Fibroblast of skin of right quadriceps (primary cell): ENCODE results near the gene SHISA9.
"Not testable (repeated sequence)": the region's sequence is repeated elsewhere in the genome, so short reads cannot be mapped to it uniquely, and the experiment has no call there.

Source experiments
- DNase-seq: peaks from one replicate; pipeline ENCODE4 v3.0.0-alpha.2; 2013

Gene SHISA9

DNA sequence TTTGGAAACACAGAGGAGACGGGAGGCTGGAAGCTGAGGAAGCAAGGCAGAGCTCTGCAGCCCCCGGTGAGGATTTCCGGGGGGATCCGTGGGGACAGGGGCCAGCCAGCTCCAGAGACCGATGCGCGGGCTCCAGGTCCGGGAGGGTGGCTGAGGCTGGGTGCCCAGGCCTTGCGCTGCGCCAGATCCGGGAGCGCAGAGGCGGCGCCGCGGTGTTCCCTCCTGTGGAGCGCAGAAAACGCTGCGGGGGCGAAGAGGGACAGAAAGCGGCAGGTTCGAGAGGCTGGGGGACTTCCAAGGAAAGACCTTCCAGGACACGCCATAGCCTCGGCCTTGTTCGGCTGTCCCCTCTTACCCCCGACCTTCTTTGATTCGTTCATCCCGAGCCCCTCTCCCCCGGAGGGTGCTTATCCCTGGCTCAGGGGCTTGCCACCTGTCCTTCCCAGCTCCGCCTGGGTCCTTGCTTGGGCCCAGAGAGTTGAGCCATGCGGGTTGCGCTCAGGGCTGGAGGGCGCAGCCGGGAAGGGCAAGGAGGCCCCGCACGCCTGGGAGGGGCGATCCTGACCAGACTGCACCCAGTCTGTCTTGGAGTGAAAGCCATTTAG is 697 bp upstream of the SHISA9 start:
- DNase-seq = no peak

DNA sequence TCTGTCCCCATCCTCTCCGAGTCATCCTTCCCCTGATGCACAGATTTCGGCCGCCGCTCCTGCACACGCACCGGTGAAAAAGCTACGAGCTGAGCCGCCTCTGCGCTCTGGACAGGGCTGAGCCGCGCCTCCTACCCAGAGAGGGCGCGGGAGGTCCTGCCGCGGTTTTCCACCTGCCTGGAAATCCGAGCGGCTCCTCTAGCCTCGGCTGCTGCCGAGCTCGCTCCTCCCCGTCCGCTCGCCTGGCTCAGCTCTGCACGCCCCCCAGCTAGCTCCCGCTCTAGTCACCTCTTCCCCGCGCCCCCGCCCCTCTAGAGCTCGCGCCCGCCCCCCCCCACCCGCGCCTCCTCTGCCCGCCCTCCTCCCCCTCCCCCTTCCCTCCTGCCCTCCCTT is 198 bp upstream of the SHISA9 start:
- DNase-seq = no peak

GRCh38 chr16:12902511-12903372 is 1.3 kb downstream of the SHISA9 start:
- no peak for DNase-seq

GRCh38 chr16:12903407-12904328 is 2.3 kb downstream of the SHISA9 start:
- no peak for DNase-seq

- no peak for DNase-seq
Measured at GRCh38 chr16:12904329-12904671, 2.9 kb downstream of the SHISA9 start.

DNA sequence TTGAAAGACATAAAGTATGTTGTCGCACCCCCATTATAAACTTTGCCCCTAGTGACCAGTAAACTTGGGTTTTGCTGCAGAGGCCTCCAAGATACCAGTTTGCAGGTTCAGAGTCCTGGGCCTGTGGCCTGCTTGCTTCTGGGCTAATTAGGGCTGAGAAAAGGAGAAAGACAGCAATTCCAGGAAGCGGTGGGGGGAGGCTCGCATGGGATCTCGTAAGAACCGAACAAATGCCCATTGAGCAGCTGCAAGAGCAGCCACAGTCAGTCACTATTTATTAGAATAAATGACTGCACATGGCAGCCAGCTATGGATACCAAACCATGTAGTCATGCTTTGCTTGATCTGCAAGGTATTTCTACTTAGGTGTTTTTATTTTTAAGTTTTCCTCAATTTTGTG is 4.9 kb downstream of the SHISA9 start:
- DNase-seq = no peak

GRCh38 chr16:12906765-12907516 is 5.5 kb downstream of the SHISA9 start:
- DNase-seq = no peak

DNA sequence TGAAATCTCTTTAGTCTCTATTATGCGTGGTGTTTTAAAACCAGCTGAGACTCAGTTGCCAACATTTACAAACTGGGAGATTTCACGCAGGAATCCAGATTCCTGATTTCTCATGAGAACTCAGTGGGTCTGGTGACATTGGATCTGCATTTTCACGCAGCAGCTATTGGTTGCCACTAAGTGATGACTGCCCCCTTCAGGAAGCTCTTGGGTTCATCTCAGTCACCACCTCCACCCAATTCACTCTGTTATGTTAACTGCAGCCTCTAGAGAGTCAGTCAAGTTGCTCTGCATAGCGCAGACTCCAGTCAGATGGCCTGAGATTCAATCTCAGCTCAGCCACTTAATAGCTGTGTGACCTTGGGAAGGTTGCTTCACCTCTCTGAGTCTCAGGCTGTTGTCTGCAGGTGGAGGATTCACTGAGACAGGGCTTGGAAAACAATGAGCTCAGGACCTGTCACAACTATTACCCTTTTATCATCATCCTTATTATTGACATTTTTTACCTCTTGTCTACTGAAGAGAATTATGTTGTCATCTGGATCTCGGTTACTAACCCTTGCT is 6.4 kb downstream of the SHISA9 start:
- no peak for DNase-seq

- DNase-seq = no peak
Measured at GRCh38 chr16:12917246-12917645, 15.8 kb downstream of the SHISA9 start.

DNA sequence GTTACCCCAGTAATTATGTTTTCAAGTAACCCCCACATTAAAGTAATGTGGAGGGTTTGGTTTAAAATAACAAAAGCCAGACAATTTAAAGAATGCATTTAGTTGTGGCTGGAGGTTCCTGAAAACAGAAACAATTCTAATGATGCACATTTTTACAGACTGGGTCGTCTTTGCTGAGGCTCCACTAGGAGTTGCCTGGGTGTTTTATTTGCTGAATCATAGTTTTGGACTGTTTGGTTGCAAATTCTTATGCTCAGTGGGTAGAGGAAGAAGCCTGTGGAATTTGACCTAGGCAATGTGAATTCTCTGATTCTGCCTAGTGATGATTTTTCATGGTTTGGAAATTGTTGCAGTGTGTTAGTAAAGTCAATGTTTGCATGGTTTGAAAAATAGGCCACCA is 16.3 kb downstream of the SHISA9 start:
- DNase-seq = peak; percentile 30

DNA sequence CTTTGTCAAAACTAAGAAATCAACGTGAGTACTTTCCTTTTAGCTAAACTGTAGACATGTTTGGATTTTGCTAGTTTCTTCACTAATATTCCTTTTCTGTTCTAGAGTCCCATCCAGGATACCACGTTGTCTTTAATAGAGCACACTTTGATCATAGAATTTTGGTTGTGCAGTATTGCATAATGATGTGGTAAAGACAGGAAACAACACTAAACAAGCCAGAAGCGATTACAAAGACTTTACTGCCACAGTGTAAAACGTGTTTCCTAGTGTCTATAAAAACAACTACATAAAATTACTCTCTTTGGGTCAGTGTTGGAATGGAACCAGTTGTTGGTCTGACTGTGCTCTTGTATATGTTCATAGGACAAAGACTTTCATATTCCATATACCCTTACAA is 19.3 kb downstream of the SHISA9 start:
- DNase-seq = no peak

DNA sequence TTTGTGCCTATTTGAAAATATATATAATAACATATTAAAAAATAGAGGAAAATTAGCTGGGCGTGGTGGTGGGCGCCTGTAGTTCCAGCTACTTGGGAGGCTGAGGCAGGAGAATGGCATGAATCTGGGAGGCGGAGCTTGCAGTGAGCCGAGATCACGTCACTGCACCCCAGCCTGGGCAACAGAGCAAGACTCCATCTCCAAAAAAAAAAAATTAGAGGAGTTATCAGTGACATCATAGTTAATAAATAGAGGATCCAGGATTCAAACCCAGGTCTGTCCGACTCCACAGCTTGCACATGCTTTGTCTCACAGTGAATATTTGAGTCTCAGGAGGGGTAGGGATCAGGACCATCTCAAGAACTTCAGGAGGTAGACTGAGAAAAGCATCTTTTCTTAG is 22.2 kb downstream of the SHISA9 start:
- DNase-seq = not testable (repeated sequence)

GRCh38 chr16:12925026-12925800 is 23.8 kb downstream of the SHISA9 start:
- no peak for DNase-seq

GRCh38 chr16:12927591-12927990 is 26.2 kb downstream of the SHISA9 start:
- DNase-seq = no peak

GRCh38 chr16:12930881-12931280 is 29.5 kb downstream of the SHISA9 start:
- DNase-seq = no peak

DNA sequence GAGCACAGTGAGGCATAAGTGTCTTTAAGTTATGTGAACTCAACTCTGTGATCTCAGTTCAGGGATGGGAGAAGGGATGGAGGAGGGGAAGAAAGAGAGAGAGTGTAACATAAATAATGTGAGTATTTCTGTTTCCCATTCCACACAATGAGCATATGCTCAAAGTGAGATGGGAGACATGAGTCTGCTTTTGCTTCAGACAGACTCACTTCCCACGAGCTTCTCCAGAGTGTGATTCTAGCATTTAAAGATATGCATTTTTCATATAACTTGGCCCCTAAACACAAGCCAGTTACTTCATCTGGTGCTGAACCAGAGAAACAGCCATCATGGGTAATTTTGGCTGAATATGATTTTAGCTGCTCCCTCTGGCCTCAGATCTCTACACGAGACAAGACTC is 35.0 kb downstream of the SHISA9 start:
- DNase-seq = no peak

DNA sequence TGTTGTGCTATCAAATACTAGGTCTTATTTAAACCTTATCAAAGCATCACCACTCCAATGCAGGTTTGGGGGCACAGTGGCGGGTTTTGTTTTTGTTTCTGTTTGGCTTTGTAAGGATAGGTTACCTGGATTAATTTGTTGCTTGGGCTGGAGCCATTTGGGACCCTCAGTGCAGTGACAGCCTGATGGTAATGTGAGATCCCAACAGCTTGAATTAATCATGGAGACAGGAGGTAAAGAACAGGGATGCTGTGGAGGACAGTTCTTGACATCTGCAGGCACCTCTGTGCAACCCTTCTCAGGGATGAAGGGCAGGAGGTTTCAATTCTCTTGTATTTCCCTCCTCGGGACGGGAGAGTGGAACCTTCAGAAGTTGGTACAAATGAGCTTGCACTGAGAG is 40.5 kb downstream of the SHISA9 start:
- DNase-seq = no peak

- no peak for DNase-seq
Measured at GRCh38 chr16:12942861-12943260, 41.5 kb downstream of the SHISA9 start.

GRCh38 chr16:12944300-12944699 is 42.9 kb downstream of the SHISA9 start:
- DNase-seq = no peak

DNA sequence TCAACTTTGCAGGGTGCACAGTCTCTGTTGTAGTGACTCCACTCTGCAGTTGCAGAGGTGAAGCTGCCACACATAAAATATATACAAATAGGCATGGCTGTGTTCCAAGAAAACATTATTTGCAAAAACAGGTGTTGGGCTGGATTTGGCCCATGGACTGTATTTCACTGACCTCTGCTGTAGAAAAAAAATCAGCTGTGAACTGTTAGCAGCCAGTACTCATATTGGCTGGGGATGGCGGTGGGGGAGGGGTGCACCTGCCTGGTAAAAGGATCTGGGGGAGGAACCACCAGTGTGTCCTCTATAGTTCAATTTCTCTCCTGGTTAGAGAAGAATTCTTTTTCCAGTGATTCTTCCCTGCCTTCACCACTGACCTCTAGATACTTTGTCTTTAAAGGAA is 50.0 kb downstream of the SHISA9 start:
- DNase-seq = no peak

DNA sequence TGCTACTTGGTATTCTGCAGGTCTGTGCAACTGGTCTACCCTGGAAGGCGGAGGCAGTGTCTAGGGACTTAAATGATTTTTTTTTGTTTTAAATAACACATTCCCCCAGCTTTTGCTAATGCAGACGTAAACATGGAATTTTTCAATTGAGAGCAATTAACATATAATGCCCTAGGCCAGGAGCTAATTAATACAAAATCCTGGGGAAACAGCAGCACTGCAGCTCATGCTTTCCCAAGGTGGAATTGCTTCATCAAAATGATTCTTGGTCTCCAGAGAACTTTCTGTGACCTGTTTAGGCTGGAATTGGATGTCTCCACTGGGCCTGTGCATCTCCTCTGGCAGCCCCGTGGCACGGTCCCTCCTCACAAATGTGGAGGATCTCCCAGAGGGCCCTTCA is 50.6 kb downstream of the SHISA9 start:
- DNase-seq = no peak

GRCh38 chr16:12958366-12958765 is 57.0 kb downstream of the SHISA9 start:
- no peak for DNase-seq
